GM21367 (cell line): ENCODE data around the gene TNP2.

Experiments
- ATAC-seq: cut with Tn5 transposase; IDR thresholded peaks from one replicate; pipeline ENCODE4 v1.9.1; 2021; ENCODE audit not compliant: unreplicated experiment

TNP2 gene

GRCh38 chr16:11245222-11245737, 23.8 kb downstream of the TNP2 start:
- ATAC-seq = no peak

GRCh38 chr16:11242658-11243057, 26.5 kb downstream of the TNP2 start:
- ATAC-seq = no peak

GRCh38 chr16:11241480-11242204, 27.5 kb downstream of the TNP2 start:
- ATAC-seq = no peak

- no peak for ATAC-seq
These were observed 28.3 kb downstream of the TNP2 start for GRCh38 chr16:11240636-11241473.

GRCh38 chr16:11239644-11240632, 29.2 kb downstream of the TNP2 start:
- no peak for ATAC-seq

- ATAC-seq = no peak
These were observed 30.6 kb downstream of the TNP2 start for GRCh38 chr16:11238272-11239202.

- ATAC-seq = no peak
These were observed 32.5 kb downstream of the TNP2 start for GRCh38 chr16:11236461-11237254.

GRCh38 chr16:11235703-11235991, 33.5 kb downstream of the TNP2 start:
- ATAC-seq = no peak

- no peak for ATAC-seq
These were observed 34.0 kb downstream of the TNP2 start for GRCh38 chr16:11234884-11235702.

GRCh38 chr16:11233727-11234376, 35.3 kb downstream of the TNP2 start:
- no peak for ATAC-seq

GRCh38 chr16:11232852-11233726, 36.0 kb downstream of the TNP2 start:
- peak; percentile 65 for ATAC-seq

- ATAC-seq = no peak
These were observed 36.7 kb downstream of the TNP2 start for GRCh38 chr16:11232302-11232851.

- ATAC-seq = no peak
These were observed 37.7 kb downstream of the TNP2 start for GRCh38 chr16:11231367-11231970.

GRCh38 chr16:11229906-11230305, 39.2 kb downstream of the TNP2 start:
- no peak for ATAC-seq

GRCh38 chr16:11229432-11229831, 39.7 kb downstream of the TNP2 start:
- no peak for ATAC-seq
